Small intestine (tissue), 7 donors: ENCODE results near the gene NR1H2. TPM values are rescaled to one million over a fixed set of nuclear protein-coding genes. Genes with fewer than 3 reads are reported as not detected.

Experiments used
- DNase-seq, 2 donors: peaks; one replicate each; pipeline versions ENCODE4 v3.0.0 to v3.0.0-alpha.2; 2013
- FAIRE-seq: peaks from 2 replicates; lab custom pipeline; 2012; peaks lifted over from hg19 to GRCh38; lab: Jason Lieb, UNC
- H3K27ac ChIP-seq, 3 donors: one replicate each; pipeline ENCODE4 v1.5.1; 2013; ENCODE audit warnings: low read length in 2 of 3, mild to moderate bottlenecking in 2 of 3, control low read depth in 1 of 3, inconsistent platforms in 1 of 3, low read depth in 1 of 3, moderate library complexity in 1 of 3
- H3K27me3 ChIP-seq, 3 donors: one replicate each; pipeline ENCODE4 v1.6.1; 2013; ENCODE audit warnings: low read length in 3 of 3, inconsistent platforms in 1 of 3; ENCODE audit not compliant: control insufficient read depth in 3 of 3, insufficient read depth in 3 of 3
- H3K36me3 ChIP-seq, 3 donors: one replicate each; pipeline ENCODE4 v1.6.1; 2013; ENCODE audit warnings: low read length in 3 of 3, inconsistent platforms in 1 of 3, low read depth in 1 of 3, mild to moderate bottlenecking in 1 of 3, moderate library complexity in 1 of 3; ENCODE audit not compliant: control insufficient read depth in 3 of 3, insufficient read depth in 2 of 3
- H3K4me1 ChIP-seq, 3 donors: one replicate each; pipeline ENCODE4 v1.6.1; 2013; ENCODE audit warnings: low read length in 2 of 3, inconsistent platforms in 1 of 3, low read depth in 1 of 3, mild to moderate bottlenecking in 1 of 3, moderate library complexity in 1 of 3; ENCODE audit not compliant: control insufficient read depth in 3 of 3, insufficient read depth in 2 of 3
- H3K4me3 ChIP-seq, 3 donors: one replicate each; pipeline ENCODE4 v1.5.1; 2013; ENCODE audit warnings: low read length in 3 of 3, control low read depth in 1 of 3, inconsistent platforms in 1 of 3, low read depth in 1 of 3, mild to moderate bottlenecking in 1 of 3, moderate library complexity in 1 of 3
- H3K9me3 ChIP-seq, 2 donors: one replicate each; pipeline ENCODE4 v1.6.1; 2013; ENCODE audit warnings: low read depth in 1 of 2, low read length in 1 of 2; ENCODE audit not compliant: control insufficient read depth in 2 of 2, insufficient read depth in 1 of 2
- WGBS, 3 donors: extraction: QIAGEN DNeasy Blood & Tissue Kit; methylation state at CpG; one replicate each; pipeline ENCODE4 v1.1.7; 2013; 5-methylcytosine and 5-hydroxymethylcytosine counted together
- polyA plus RNA-seq, 4 donors: library from polyadenylated mRNA; stranded (reverse) in 3 of 4; unstranded in 1 of 4; fragments of 200-250 nt in 3 of 4; fragments of 120-200 nt in 1 of 4; gene quantifications; one replicate each; pipeline versions ENCODE4 v1.2.1 to v1.2.3, GENCODE V29; 2013
- donor health status: healthy with polysubstance abuse.
- donor health status: control.
- donor health status: control.
- donor health status: Bipolar disorder and iron deficiency.
- donor health status: healthy.

The NR1H2 gene
- polyA plus RNA-seq, 4 donors = 40.4 to 78.4 (median 62.7) TPM

GRCh38 chr19:50378863-50379236 lies 2.6 kb downstream of the NR1H2 start:
- Histone ChIP-seq H3K27ac (no peak overlapping the region), H3K4me1 (no peaks in the 10 kb centered on the region), H3K4me3 (no peak overlapping the region), H3K36me3 (peaks cover 13 to 61% (median 16%) of the 10 kb centered on the region in 3 donors), H3K9me3 (no peaks in the 10 kb centered on the region), H3K27me3 (no peaks in the 10 kb centered on the region)
- DNase-seq (no peak), FAIRE-seq (no peak)
- WGBS, 3 donors = 94 to 96% (median 95%) methylated on average over 10 of the region's 10 CpGs

- Histone ChIP-seq H3K4me3 (no peak overlapping the region), H3K27ac (no peak overlapping the region), H3K9me3 (no peaks in the 10 kb centered on the region), H3K36me3 (peaks cover 13 to 61% (median 16%) of the 10 kb centered on the region in 3 donors), H3K4me1 (no peaks in the 10 kb centered on the region), H3K27me3 (no peaks in the 10 kb centered on the region)
- DNase-seq (no peak), FAIRE-seq (no peak)
- 94 to 96% (median 95%) methylated on average over 11 of the region's 11 CpGs for WGBS, 3 donors
Measured at GRCh38 chr19:50379602-50380001, 3.3 kb downstream of the NR1H2 start.

GRCh38 chr19:50380137-50380536 lies 3.9 kb downstream of the NR1H2 start:
- H3K36me3 ChIP-seq = peaks cover 13 to 61% (median 16%) of the 10 kb centered on the region in 3 donors
- H3K4me1 ChIP-seq = peaks cover 0 to 5% (median 4%) of the 10 kb centered on the region in 3 donors
- no peak overlapping the region for H3K4me3 ChIP-seq
- whole genome bisulfite sequencing, 3 donors = 85 to 92% (median 92%) methylated on average over 11 of the region's 11 CpGs
- H3K27me3 ChIP-seq = no peaks in the 10 kb centered on the region
- DNase-seq (no peak), FAIRE-seq (no peak)
- H3K27ac ChIP-seq = no peak overlapping the region
- H3K9me3 ChIP-seq = no peaks in the 10 kb centered on the region

GRCh38 chr19:50380751-50381151 lies 4.5 kb downstream of the NR1H2 start:
- Histone ChIP-seq H3K27ac (no peak overlapping the region), H3K4me1 (peaks cover 0 to 5% (median 4%) of the 10 kb centered on the region in 3 donors), H3K9me3 (no peaks in the 10 kb centered on the region), H3K36me3 (peaks cover 13 to 62% (median 16%) of the 10 kb centered on the region in 3 donors), H3K4me3 (no peak overlapping the region), H3K27me3 (no peaks in the 10 kb centered on the region)
- DNase-seq (no peak), FAIRE-seq (no peak)
- 82 to 90% (median 86%) methylated on average over 7 to 8 of the region's 8 CpGs for WGBS, 3 donors

- Histone ChIP-seq H3K36me3 (peaks cover 13 to 69% (median 16%) of the 10 kb centered on the region in 3 donors), H3K4me3 (no peak overlapping the region), H3K4me1 (peaks cover 0 to 5% (median 4%) of the 10 kb centered on the region in 3 donors), H3K27me3 (no peaks in the 10 kb centered on the region), H3K9me3 (no peaks in the 10 kb centered on the region), H3K27ac (no peak overlapping the region)
- FAIRE-seq (no peak), DNase-seq (no peak)
- WGBS, 3 donors = 92 to 93% (median 93%) methylated on average over 56 to 58 of the region's 58 CpGs
Measured at GRCh38 chr19:50381881-50382729, 5.8 kb downstream of the NR1H2 start.

GRCh38 chr19:50383001-50383851 lies 7.0 kb downstream of the NR1H2 start:
- DNase-seq (no peak), FAIRE-seq (no peak)
- Histone ChIP-seq H3K4me3 (peak overlapping the region in 2 of 3 donors; percentile 7 to 69), H3K9me3 (no peaks in the 10 kb centered on the region), H3K27ac (peak overlapping the region in 2 of 3 donors; percentile 75 to 89), H3K36me3 (peaks cover 11 to 67% (median 12%) of the 10 kb centered on the region in 3 donors), H3K4me1 (peaks cover 0 to 5% (median 4%) of the 10 kb centered on the region in 3 donors), H3K27me3 (no peaks in the 10 kb centered on the region)
- WGBS, 3 donors = 46 to 50% (median 48%) methylated on average over 21 of the region's 21 CpGs

- peaks cover 0 to 5% (median 4%) of the 10 kb centered on the region in 3 donors for H3K4me1 ChIP-seq
- H3K4me3 ChIP-seq = peak within 1 kb of the TSS; percentile 36 to 72 (median 69)
- FAIRE-seq = no peak
- H3K27ac ChIP-seq = peak within 1 kb of the TSS; percentile 38 to 89 (median 75)
- 0 to 1% (median 0%) methylated on average over 74 to 78 of the region's 78 CpGs for WGBS, 3 donors
- peaks cover 8 to 59% (median 10%) of the 10 kb centered on the region in 3 donors for H3K36me3 ChIP-seq
- no peaks in the 10 kb centered on the region for H3K9me3 ChIP-seq
- DNase-seq = peak; percentile 98 to 99
- no peaks in the 10 kb centered on the region for H3K27me3 ChIP-seq
Measured at GRCh38 chr19:50383852-50384684, 7.8 kb downstream of the NR1H2 start, which contains the start of gene POLD1. TSS of gene POLD1 (plus strand) at chr19:50384347. CDS start at chr19:50398852, 14,505 bp downstream.
